WTC11 (cell line): ENCODE measurements around the gene PDZRN3. TPM values are rescaled to one million over a fixed set of nuclear protein-coding genes. Genes with fewer than 3 reads are reported as not detected.

Source experiments
- ATAC-seq: fragments of 200-7000 bp; cut with Tn5 transposase; 2 replicates; pipeline ENCODE4 v1.10.0; 2021; ENCODE audit warnings: mild to moderate bottlenecking, moderate library complexity
- CTCF ChIA-PET: fragments of 300-600 bp; sonication (Branson Sonifier 250); formaldehyde crosslinking; loops from one replicate; lab custom pipeline; 2021; ENCODE audit warnings: antibody characterized with exemption; lab: Charles Lee
- POLR2A ChIA-PET: fragments of 350-600 bp; sonication (Branson Sonifier 250); formaldehyde crosslinking; loops from one replicate; lab custom pipeline; 2021; ENCODE audit warnings: antibody characterized with exemption; lab: Charles Lee
- DNase-seq: peaks from one replicate; pipeline ENCODE4 v3.0.0; 2021; ENCODE audit warnings: low spot score
- H3K27ac Mint-ChIP-seq: 2 replicates; pipeline ENCODE4 v1.8.0; 2021; ENCODE audit warnings: mixed read lengths
- H3K27me3 Mint-ChIP-seq: 2 replicates; pipeline ENCODE4 v1.8.0; 2021; ENCODE audit warnings: low read depth, mild to moderate bottlenecking, moderate library complexity, mixed read lengths
- H3K36me3 Mint-ChIP-seq: 2 replicates; pipeline ENCODE4 v1.8.0; 2021; ENCODE audit warnings: mixed read lengths
- H3K4me1 Mint-ChIP-seq: 2 replicates; pipeline ENCODE4 v1.8.0; 2022; ENCODE audit warnings: mixed read lengths
- H3K4me3 Mint-ChIP-seq: 2 replicates; pipeline ENCODE4 v1.8.0; 2021; ENCODE audit warnings: mild to moderate bottlenecking, moderate library complexity, mixed read lengths
- H3K9me3 Mint-ChIP-seq: 2 replicates; pipeline ENCODE4 v1.8.0; 2021; ENCODE audit warnings: mixed read lengths
- CREB1 ChIP-seq: sonication (generic); formaldehyde crosslinking; IDR thresholded peaks from 2 replicates; pipeline ENCODE4 v1.8.0; 2023; ENCODE audit warnings: mild to moderate bottlenecking, missing genetic modification reagents
- MYBL2 ChIP-seq: sonication (generic); formaldehyde crosslinking; IDR thresholded peaks from 2 replicates; pipeline ENCODE4 v1.8.1; 2023; ENCODE audit warnings: mild to moderate bottlenecking, moderate library complexity, missing genetic modification reagents
- OVOL2 ChIP-seq: fragments of 250-450 bp; sonication (Bioruptor Pico); IDR thresholded peaks from 2 replicates; pipeline ENCODE4 v1.9.0; 2021; ENCODE audit warnings: mild to moderate bottlenecking, borderline replicate concordance
- ZNF423 ChIP-seq: fragments of 250-450 bp; sonication (Bioruptor Pico); IDR thresholded peaks from 2 replicates; pipeline ENCODE4 v2.1.2; 2022; ENCODE audit warnings: mild to moderate bottlenecking, moderate library complexity
- total RNA-seq: library from RNA; stranded (reverse); gene quantifications from 3 replicates; pipeline ENCODE4 v1.2.3, GENCODE V29; 2021
- TF ChIP-seq, protein P1 (sequence below): sonication (generic); formaldehyde crosslinking; IDR thresholded peaks from 2 replicates; pipeline ENCODE4 v1.8.0; 2023; ENCODE audit warnings: missing genetic modification reagents, mild to moderate bottlenecking, borderline replicate concordance
- TF ChIP-seq, protein P2 (sequence below): sonication (generic); formaldehyde crosslinking; IDR thresholded peaks from 2 replicates; pipeline ENCODE4 v1.8.0; 2023; ENCODE audit warnings: missing genetic modification reagents
- TF ChIP-seq, protein P3 (sequence below): sonication (generic); formaldehyde crosslinking; IDR thresholded peaks from 2 replicates; pipeline ENCODE4 v1.8.0; 2022; ENCODE audit warnings: mild to moderate bottlenecking, missing genetic modification reagents
- TF ChIP-seq, protein P4 (sequence below): sonication (generic); formaldehyde crosslinking; IDR thresholded peaks from 2 replicates; pipeline ENCODE4 v1.8.1; 2023; ENCODE audit warnings: mild to moderate bottlenecking, missing genetic modification reagents
- TF ChIP-seq, protein P5 (sequence below): sonication (generic); formaldehyde crosslinking; IDR thresholded peaks from 2 replicates; pipeline ENCODE4 v1.8.0; 2022; ENCODE audit warnings: mild to moderate bottlenecking, missing genetic modification reagents
- TF ChIP-seq, protein P6 (sequence below): sonication (generic); formaldehyde crosslinking; IDR thresholded peaks from 2 replicates; pipeline ENCODE4 v1.8.0; 2023; ENCODE audit warnings: mild to moderate bottlenecking, missing genetic modification reagents
- TF ChIP-seq, protein P7 (sequence below): sonication (generic); formaldehyde crosslinking; IDR thresholded peaks from 2 replicates; pipeline ENCODE4 v1.8.1; 2022; ENCODE audit warnings: mild to moderate bottlenecking, moderate library complexity, missing genetic modification reagents

Gene PDZRN3
- total RNA-seq, 1 experiment from 2014 or later = 9.5 TPM

DNA sequence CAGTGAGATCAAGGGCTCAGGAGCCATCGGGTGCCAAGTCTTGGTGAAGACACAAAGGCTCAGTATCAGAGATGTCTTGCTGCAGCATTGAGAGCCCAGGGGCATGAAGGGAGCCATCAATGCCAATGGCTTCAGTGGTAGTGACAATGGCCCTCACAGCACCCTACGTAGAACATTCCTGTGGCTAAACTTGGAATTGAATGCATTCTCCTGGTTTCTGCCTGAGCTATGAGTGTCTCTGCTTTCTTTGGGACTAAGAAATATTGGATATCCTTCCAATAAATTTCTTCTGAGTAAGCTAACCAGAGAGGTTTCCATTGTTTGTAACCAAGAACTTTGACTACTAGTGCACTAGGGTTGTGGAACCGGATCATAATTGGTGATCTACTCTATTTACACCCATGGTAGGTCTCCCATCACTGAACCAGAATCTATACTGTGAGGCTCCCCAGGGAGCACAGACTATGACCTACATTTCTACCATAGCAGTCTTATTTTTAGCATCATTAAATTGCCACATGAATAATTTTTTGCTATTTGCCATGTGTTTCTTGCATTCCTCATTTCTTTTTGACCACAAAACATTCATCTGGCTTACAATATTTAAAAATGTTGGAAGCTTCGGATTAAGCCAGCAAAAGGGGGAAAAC, 31.6 kb upstream of the PDZRN3 start (continued):
- TF ChIP-seq, protein P1, sequence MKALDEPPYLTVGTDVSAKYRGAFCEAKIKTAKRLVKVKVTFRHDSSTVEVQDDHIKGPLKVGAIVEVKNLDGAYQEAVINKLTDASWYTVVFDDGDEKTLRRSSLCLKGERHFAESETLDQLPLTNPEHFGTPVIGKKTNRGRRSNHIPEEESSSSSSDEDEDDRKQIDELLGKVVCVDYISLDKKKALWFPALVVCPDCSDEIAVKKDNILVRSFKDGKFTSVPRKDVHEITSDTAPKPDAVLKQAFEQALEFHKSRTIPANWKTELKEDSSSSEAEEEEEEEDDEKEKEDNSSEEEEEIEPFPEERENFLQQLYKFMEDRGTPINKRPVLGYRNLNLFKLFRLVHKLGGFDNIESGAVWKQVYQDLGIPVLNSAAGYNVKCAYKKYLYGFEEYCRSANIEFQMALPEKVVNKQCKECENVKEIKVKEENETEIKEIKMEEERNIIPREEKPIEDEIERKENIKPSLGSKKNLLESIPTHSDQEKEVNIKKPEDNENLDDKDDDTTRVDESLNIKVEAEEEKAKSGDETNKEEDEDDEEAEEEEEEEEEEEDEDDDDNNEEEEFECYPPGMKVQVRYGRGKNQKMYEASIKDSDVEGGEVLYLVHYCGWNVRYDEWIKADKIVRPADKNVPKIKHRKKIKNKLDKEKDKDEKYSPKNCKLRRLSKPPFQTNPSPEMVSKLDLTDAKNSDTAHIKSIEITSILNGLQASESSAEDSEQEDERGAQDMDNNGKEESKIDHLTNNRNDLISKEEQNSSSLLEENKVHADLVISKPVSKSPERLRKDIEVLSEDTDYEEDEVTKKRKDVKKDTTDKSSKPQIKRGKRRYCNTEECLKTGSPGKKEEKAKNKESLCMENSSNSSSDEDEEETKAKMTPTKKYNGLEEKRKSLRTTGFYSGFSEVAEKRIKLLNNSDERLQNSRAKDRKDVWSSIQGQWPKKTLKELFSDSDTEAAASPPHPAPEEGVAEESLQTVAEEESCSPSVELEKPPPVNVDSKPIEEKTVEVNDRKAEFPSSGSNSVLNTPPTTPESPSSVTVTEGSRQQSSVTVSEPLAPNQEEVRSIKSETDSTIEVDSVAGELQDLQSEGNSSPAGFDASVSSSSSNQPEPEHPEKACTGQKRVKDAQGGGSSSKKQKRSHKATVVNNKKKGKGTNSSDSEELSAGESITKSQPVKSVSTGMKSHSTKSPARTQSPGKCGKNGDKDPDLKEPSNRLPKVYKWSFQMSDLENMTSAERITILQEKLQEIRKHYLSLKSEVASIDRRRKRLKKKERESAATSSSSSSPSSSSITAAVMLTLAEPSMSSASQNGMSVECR (CRISPR knock-in tag) = no peak
- TF ChIP-seq ZNF423 (CRISPR knock-in tag) = no peak
- TF ChIP-seq CREB1 = no peak
- TF ChIP-seq, protein P2, sequence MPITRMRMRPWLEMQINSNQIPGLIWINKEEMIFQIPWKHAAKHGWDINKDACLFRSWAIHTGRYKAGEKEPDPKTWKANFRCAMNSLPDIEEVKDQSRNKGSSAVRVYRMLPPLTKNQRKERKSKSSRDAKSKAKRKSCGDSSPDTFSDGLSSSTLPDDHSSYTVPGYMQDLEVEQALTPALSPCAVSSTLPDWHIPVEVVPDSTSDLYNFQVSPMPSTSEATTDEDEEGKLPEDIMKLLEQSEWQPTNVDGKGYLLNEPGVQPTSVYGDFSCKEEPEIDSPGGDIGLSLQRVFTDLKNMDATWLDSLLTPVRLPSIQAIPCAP (CRISPR knock-in tag) = no peak

DNA sequence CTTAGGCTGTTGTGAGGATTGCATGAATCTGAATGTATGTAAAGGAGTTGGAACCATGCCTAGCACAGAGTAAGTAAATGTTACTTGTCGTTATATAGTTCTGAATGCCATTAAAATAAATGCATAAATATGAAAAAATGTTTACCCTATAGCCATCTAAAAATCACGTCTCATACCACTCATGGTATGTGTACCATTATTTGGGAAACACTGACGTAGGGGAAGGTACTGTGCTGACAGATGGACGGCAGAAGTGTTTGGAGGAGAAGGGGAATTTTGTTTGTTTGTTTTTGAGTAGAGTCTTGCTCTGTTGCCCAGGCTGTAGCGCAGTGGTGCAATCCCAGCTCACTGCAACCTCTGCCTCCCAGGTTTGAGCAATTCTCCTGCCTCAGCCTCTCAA, 30.5 kb upstream of the PDZRN3 start:
- no peaks in the 10 kb centered on the region; the same call in 1 of the 2 replicates for H3K27me3 Mint-ChIP-seq
- no peaks in the 10 kb centered on the region for H3K36me3 Mint-ChIP-seq
- CTCF ChIA-PET = no interaction called here
- peaks cover 3% of the 10 kb centered on the region; the same call in 1 of the 2 replicates for H3K9me3 Mint-ChIP-seq
- POLR2A ChIA-PET = no interaction called here
- DNase-seq = no peak
- no peak overlapping the region for H3K4me3 Mint-ChIP-seq
- peaks cover 12% of the 10 kb centered on the region for H3K4me1 Mint-ChIP-seq
- no peak overlapping the region for H3K27ac Mint-ChIP-seq
- TF ChIP-seq, protein P3, sequence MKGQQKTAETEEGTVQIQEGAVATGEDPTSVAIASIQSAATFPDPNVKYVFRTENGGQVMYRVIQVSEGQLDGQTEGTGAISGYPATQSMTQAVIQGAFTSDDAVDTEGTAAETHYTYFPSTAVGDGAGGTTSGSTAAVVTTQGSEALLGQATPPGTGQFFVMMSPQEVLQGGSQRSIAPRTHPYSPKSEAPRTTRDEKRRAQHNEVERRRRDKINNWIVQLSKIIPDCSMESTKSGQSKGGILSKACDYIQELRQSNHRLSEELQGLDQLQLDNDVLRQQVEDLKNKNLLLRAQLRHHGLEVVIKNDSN (CRISPR knock-in tag) = no peak
- no peak for TF ChIP-seq MYBL2 (CRISPR knock-in tag)
- TF ChIP-seq OVOL2 (CRISPR knock-in tag) = no peak
- TF ChIP-seq, protein P4, sequence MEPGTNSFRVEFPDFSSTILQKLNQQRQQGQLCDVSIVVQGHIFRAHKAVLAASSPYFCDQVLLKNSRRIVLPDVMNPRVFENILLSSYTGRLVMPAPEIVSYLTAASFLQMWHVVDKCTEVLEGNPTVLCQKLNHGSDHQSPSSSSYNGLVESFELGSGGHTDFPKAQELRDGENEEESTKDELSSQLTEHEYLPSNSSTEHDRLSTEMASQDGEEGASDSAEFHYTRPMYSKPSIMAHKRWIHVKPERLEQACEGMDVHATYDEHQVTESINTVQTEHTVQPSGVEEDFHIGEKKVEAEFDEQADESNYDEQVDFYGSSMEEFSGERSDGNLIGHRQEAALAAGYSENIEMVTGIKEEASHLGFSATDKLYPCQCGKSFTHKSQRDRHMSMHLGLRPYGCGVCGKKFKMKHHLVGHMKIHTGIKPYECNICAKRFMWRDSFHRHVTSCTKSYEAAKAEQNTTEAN (CRISPR knock-in tag) = no peak
- TF ChIP-seq, protein P5, sequence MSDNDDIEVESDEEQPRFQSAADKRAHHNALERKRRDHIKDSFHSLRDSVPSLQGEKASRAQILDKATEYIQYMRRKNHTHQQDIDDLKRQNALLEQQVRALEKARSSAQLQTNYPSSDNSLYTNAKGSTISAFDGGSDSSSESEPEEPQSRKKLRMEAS (CRISPR knock-in tag) = no peak
- TF ChIP-seq, protein P6, sequence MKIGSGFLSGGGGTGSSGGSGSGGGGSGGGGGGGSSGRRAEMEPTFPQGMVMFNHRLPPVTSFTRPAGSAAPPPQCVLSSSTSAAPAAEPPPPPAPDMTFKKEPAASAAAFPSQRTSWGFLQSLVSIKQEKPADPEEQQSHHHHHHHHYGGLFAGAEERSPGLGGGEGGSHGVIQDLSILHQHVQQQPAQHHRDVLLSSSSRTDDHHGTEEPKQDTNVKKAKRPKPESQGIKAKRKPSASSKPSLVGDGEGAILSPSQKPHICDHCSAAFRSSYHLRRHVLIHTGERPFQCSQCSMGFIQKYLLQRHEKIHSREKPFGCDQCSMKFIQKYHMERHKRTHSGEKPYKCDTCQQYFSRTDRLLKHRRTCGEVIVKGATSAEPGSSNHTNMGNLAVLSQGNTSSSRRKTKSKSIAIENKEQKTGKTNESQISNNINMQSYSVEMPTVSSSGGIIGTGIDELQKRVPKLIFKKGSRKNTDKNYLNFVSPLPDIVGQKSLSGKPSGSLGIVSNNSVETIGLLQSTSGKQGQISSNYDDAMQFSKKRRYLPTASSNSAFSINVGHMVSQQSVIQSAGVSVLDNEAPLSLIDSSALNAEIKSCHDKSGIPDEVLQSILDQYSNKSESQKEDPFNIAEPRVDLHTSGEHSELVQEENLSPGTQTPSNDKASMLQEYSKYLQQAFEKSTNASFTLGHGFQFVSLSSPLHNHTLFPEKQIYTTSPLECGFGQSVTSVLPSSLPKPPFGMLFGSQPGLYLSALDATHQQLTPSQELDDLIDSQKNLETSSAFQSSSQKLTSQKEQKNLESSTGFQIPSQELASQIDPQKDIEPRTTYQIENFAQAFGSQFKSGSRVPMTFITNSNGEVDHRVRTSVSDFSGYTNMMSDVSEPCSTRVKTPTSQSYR (CRISPR knock-in tag) = no peak
- TF ChIP-seq, protein P7, sequence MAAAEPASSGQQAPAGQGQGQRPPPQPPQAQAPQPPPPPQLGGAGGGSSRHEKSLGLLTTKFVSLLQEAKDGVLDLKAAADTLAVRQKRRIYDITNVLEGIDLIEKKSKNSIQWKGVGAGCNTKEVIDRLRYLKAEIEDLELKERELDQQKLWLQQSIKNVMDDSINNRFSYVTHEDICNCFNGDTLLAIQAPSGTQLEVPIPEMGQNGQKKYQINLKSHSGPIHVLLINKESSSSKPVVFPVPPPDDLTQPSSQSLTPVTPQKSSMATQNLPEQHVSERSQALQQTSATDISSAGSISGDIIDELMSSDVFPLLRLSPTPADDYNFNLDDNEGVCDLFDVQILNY (CRISPR knock-in tag) = no peak
- ATAC-seq = no peak
